ENCODE data around the gene BBOX1. TPM values are rescaled to one million over a fixed set of nuclear protein-coding genes. Genes with fewer than 3 reads are reported as not detected.
"Not testable (repeated sequence)": the region's sequence is repeated elsewhere in the genome, so short reads cannot be mapped to it uniquely, and the experiment has no call there.

The BBOX1 gene
- total RNA-seq, 1 donor from 2014 or later, result 0.32 TPM

- DNase-seq (ENCODE audit: low spot score), result no peak
These were observed 43.2 kb downstream of the BBOX1 start for GRCh38 chr11:27083782-27084181.

GRCh38 chr11:27084518-27084917 lies 43.9 kb downstream of the BBOX1 start:
- DNase-seq (ENCODE audit: low spot score), result no peak

- no peak for DNase-seq (ENCODE audit: low spot score)
These were observed 44.5 kb downstream of the BBOX1 start for GRCh38 chr11:27085111-27085510.

- DNase-seq (ENCODE audit: low spot score), result no peak
These were observed 45.0 kb downstream of the BBOX1 start for GRCh38 chr11:27085605-27086004.

GRCh38 chr11:27087432-27087831 lies 46.8 kb downstream of the BBOX1 start:
- no peak for DNase-seq (ENCODE audit: low spot score)

- DNase-seq (ENCODE audit: low spot score), result no peak
These were observed 47.7 kb downstream of the BBOX1 start for GRCh38 chr11:27088353-27088752.

- no peak for DNase-seq (ENCODE audit: low spot score)
These were observed 49.1 kb downstream of the BBOX1 start for GRCh38 chr11:27089746-27090145.

GRCh38 chr11:27090357-27090948 lies 49.8 kb downstream of the BBOX1 start:
- DNase-seq (ENCODE audit: low spot score), result not testable (repeated sequence)

GRCh38 chr11:27094120-27094519 lies 53.5 kb downstream of the BBOX1 start:
- no peak for DNase-seq (ENCODE audit: low spot score)

GRCh38 chr11:27095059-27095458 lies 54.4 kb downstream of the BBOX1 start:
- DNase-seq (ENCODE audit: low spot score), result no peak

- no peak for DNase-seq (ENCODE audit: low spot score)
These were observed 55.3 kb downstream of the BBOX1 start for GRCh38 chr11:27095887-27096286.

GRCh38 chr11:27097551-27097950 lies 56.9 kb downstream of the BBOX1 start:
- no peak for DNase-seq (ENCODE audit: low spot score)

- no peak for DNase-seq (ENCODE audit: low spot score)
These were observed 59.9 kb downstream of the BBOX1 start for GRCh38 chr11:27100534-27100933.

- DNase-seq (ENCODE audit: low spot score), result no peak
These were observed 66.9 kb downstream of the BBOX1 start for GRCh38 chr11:27107548-27107947.

- no peak for DNase-seq (ENCODE audit: low spot score)
These were observed 68.2 kb downstream of the BBOX1 start for GRCh38 chr11:27108809-27109208.

- DNase-seq (ENCODE audit: low spot score), result no peak
These were observed 71.3 kb downstream of the BBOX1 start for GRCh38 chr11:27111896-27112295.

- DNase-seq (ENCODE audit: low spot score), result no peak
These were observed 72.3 kb downstream of the BBOX1 start for GRCh38 chr11:27112946-27113345.

GRCh38 chr11:27115051-27115650 lies 74.5 kb downstream of the BBOX1 start:
- no peak for DNase-seq (ENCODE audit: low spot score)

GRCh38 chr11:27116684-27117083 lies 76.1 kb downstream of the BBOX1 start:
- no peak for DNase-seq (ENCODE audit: low spot score)

- no peak for DNase-seq (ENCODE audit: low spot score)
These were observed 77.8 kb downstream of the BBOX1 start for GRCh38 chr11:27118371-27118770.

- no peak for DNase-seq (ENCODE audit: low spot score)
These were observed 78.3 kb downstream of the BBOX1 start for GRCh38 chr11:27118949-27119348.

- DNase-seq (ENCODE audit: low spot score), result no peak
These were observed 78.8 kb downstream of the BBOX1 start for GRCh38 chr11:27119396-27119795.

- DNase-seq (ENCODE audit: low spot score), result no peak
These were observed 79.6 kb downstream of the BBOX1 start for GRCh38 chr11:27120211-27120610.

All from mesenteric fat pad (tissue), 1 donor.